C4-2B (cell line): ENCODE results near the gene ACCS.

ENCODE experiments used
- ZFX ChIP-seq: fragments of 450-650 bp; IDR thresholded peaks from 2 replicates; pipeline ENCODE4 v1.6.1; 2017
- TF ChIP-seq, protein P1 (sequence below): fragments of 450-650 bp; conservative IDR thresholded peaks from 2 replicates; pipeline ENCODE4 v1.5.1; 2017; ENCODE audit warnings: mild to moderate bottlenecking

DNA sequence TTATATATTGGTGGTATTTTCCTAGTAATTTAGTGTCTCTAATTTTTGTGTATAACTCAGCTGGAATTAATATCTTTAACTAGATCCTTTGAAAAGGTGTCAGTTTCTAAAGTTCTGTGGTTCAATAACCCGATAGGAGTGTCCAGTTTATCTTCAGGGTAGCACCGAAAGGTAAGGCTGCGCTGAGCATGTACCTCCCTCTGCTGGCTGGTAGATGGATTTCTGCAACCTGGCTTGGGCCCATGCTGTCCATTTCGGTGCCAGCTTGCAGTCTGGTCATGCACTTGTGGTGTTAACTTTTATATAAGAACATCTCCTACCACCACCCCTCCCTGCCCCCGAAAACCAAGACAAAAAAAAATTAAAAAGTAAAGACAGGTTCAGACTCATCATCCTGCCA, 54.1 kb downstream of the ACCS start:
- TF ChIP-seq, protein P1, sequence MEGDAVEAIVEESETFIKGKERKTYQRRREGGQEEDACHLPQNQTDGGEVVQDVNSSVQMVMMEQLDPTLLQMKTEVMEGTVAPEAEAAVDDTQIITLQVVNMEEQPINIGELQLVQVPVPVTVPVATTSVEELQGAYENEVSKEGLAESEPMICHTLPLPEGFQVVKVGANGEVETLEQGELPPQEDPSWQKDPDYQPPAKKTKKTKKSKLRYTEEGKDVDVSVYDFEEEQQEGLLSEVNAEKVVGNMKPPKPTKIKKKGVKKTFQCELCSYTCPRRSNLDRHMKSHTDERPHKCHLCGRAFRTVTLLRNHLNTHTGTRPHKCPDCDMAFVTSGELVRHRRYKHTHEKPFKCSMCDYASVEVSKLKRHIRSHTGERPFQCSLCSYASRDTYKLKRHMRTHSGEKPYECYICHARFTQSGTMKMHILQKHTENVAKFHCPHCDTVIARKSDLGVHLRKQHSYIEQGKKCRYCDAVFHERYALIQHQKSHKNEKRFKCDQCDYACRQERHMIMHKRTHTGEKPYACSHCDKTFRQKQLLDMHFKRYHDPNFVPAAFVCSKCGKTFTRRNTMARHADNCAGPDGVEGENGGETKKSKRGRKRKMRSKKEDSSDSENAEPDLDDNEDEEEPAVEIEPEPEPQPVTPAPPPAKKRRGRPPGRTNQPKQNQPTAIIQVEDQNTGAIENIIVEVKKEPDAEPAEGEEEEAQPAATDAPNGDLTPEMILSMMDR: peak; percentile 65
- no peak for TF ChIP-seq ZFX
